ENCODE measurements around the gene SIRT3.

GRCh38 chr11:221539-221938 is 14.6 kb downstream of the SIRT3 start:
- TF ChIP-seq CTCF (IDR thresholded peaks at IDR 0.05; ENCODE audit: low read depth, low read length) (no peak), POLR2A (IDR thresholded peaks at IDR 0.05; ENCODE audit: extremely low read depth, insufficient read length) (no peak), MAX (IDR thresholded peaks at IDR 0.05; ENCODE audit: low read depth, low read length) (no peak), MYC (IDR thresholded peaks at IDR 0.05; ENCODE audit: low read depth, low read length) (no peak)

Measured in NB4 (cell line).